Hepatocyte (in vitro differentiated cells): ENCODE results near the gene CDC42EP1. TPM values are rescaled to one million over a fixed set of nuclear protein-coding genes. Genes with fewer than 3 reads are reported as not detected.

Experiments
- DNase-seq: peaks from one replicate; pipeline ENCODE4 v3.0.0-alpha.2; 2016; ENCODE audit warnings: low spot score
- H2AFZ ChIP-seq: fragments of 200-600 bp; sonication (generic); 2 replicates; pipeline ENCODE4 v1.6.0; 2016; ENCODE audit warnings: antibody characterized with exemption, mild to moderate bottlenecking
- H3K27ac ChIP-seq: fragments of 200-600 bp; sonication (generic); 2 replicates; pipeline ENCODE4 v1.5.1; 2016; ENCODE audit warnings: mild to moderate bottlenecking
- H3K27me3 ChIP-seq: fragments of 200-600 bp; sonication (generic); 2 replicates; pipeline ENCODE4 v1.6.1; 2016
- H3K36me3 ChIP-seq: fragments of 200-600 bp; sonication (generic); replicated peaks from 2 replicates; pipeline ENCODE4 v1.5.1; 2016; ENCODE audit warnings: low read depth; ENCODE audit not compliant: insufficient read depth
- H3K4me1 ChIP-seq: fragments of 200-600 bp; sonication (generic); 2 replicates; pipeline ENCODE4 v1.5.1; 2016; ENCODE audit warnings: mild to moderate bottlenecking, moderate library complexity; ENCODE audit not compliant: insufficient read depth
- H3K4me2 ChIP-seq: fragments of 200-600 bp; sonication (generic); 2 replicates; pipeline ENCODE4 v1.6.0; 2016
- H3K4me3 ChIP-seq: fragments of 200-600 bp; sonication (generic); 2 replicates; pipeline ENCODE4 v1.5.1; 2016; ENCODE audit warnings: mild to moderate bottlenecking
- H3K79me2 ChIP-seq: fragments of 200-600 bp; sonication (generic); 2 replicates; pipeline ENCODE4 v1.6.0; 2017; ENCODE audit warnings: mild to moderate bottlenecking
- H3K9me2 ChIP-seq: fragments of 200-600 bp; sonication (generic); replicated peaks from 2 replicates; pipeline ENCODE4 v1.6.0; 2017; ENCODE audit warnings: mild to moderate bottlenecking; ENCODE audit not compliant: insufficient read depth
- H3K9me3 ChIP-seq: fragments of 200-600 bp; sonication (generic); 2 replicates; pipeline ENCODE4 v1.5.1; 2016; ENCODE audit warnings: low read depth, mild to moderate bottlenecking
- H4K20me1 ChIP-seq: fragments of 200-600 bp; sonication (generic); 2 replicates; pipeline ENCODE4 v1.6.0; 2016; ENCODE audit warnings: mild to moderate bottlenecking; ENCODE audit not compliant: insufficient read depth, poor library complexity, severe bottlenecking
- CTCF ChIP-seq: fragments of 200-600 bp; sonication (generic); IDR thresholded peaks from 2 replicates; pipeline ENCODE4 v1.5.1; 2016; ENCODE audit warnings: antibody characterized with exemption, mild to moderate bottlenecking; ENCODE audit not compliant: poor library complexity
- EZH2 ChIP-seq: fragments of 200-600 bp; sonication (generic); IDR thresholded peaks from 2 replicates; pipeline ENCODE4 v1.6.1; 2016; ENCODE audit warnings: antibody characterized with exemption, mild to moderate bottlenecking, borderline replicate concordance
- EZH2phosphoT487 ChIP-seq: fragments of 200-600 bp; sonication (generic); IDR thresholded peaks from one replicate; pipeline ENCODE4 v1.6.1; 2018; ENCODE audit warnings: antibody characterized with exemption, mild to moderate bottlenecking, low read depth, moderate library complexity; ENCODE audit not compliant: unreplicated experiment, severe bottlenecking
- WGBS: methylation state at CpG from one replicate; pipeline ENCODE4 v1.1.6; 2016; ENCODE audit warnings: low lambda C conversion rate; ENCODE audit errors: missing lambda C conversion rate; 5-methylcytosine and 5-hydroxymethylcytosine counted together
- polyA plus RNA-seq: library from polyadenylated mRNA; unstranded; fragments of >200 nt; fragmentation: Nextera tagmentation; extraction: Ambion mirVana; gene quantifications from 2 replicates; pipeline ENCODE4 v1.2.1, GENCODE V29; 2016
- total RNA-seq: library from RNA; depleted of rRNA; stranded (reverse); fragments of >200 nt; gene quantifications from 2 replicates; pipeline ENCODE4 v1.2.3, GENCODE V29; 2014

The CDC42EP1 gene
- total and polyA plus RNA-seq, 2 experiments from 2014 or later = 34.6 to 149 TPM

- TF ChIP-seq EZH2 = no peak
- TF ChIP-seq CTCF = no peak
- no peak for TF ChIP-seq EZH2phosphoT487
- no peaks in the 10 kb centered on the region for H3K9me2 ChIP-seq
- H3K4me1 ChIP-seq = no peaks in the 10 kb centered on the region
- no peaks in the 10 kb centered on the region for H3K79me2 ChIP-seq
- H3K4me3 ChIP-seq = no peak overlapping the region
- 57% methylated on average over 12 of the region's 12 CpGs for WGBS
- no peaks in the 10 kb centered on the region for H3K36me3 ChIP-seq
- H2AFZ ChIP-seq = no peak overlapping the region
- no peak overlapping the region for H3K27ac ChIP-seq
- no peaks in the 10 kb centered on the region for H3K27me3 ChIP-seq
- no peaks in the 10 kb centered on the region for H3K9me3 ChIP-seq
- H4K20me1 ChIP-seq = no peaks in the 10 kb centered on the region
- H3K4me2 ChIP-seq = peak overlapping the region; percentile 54
- no peak for DNase-seq
Measured at GRCh38 chr22:37591823-37592404, 31.6 kb downstream of the CDC42EP1 start.

- no peaks in the 10 kb centered on the region for H3K27me3 ChIP-seq
- WGBS = 80% methylated on average over 5 of the region's 5 CpGs
- H3K4me3 ChIP-seq = no peak overlapping the region
- H3K4me2 ChIP-seq = no peak overlapping the region
- H3K36me3 ChIP-seq = no peaks in the 10 kb centered on the region
- no peak overlapping the region for H3K27ac ChIP-seq
- TF ChIP-seq EZH2 (no peak), EZH2phosphoT487 (no peak), CTCF (no peak)
- H3K9me2 ChIP-seq = no peaks in the 10 kb centered on the region
- DNase-seq = no peak
- no peaks in the 10 kb centered on the region for H3K79me2 ChIP-seq
- H3K9me3 ChIP-seq = no peaks in the 10 kb centered on the region
- no peak overlapping the region for H2AFZ ChIP-seq
- no peaks in the 10 kb centered on the region for H3K4me1 ChIP-seq
- no peaks in the 10 kb centered on the region for H4K20me1 ChIP-seq
Measured at GRCh38 chr22:37594237-37594636, 34.0 kb downstream of the CDC42EP1 start.

GRCh38 chr22:37599153-37599552 lies 38.9 kb downstream of the CDC42EP1 start:
- no peak overlapping the region for H3K4me3 ChIP-seq
- no peaks in the 10 kb centered on the region for H3K9me2 ChIP-seq
- DNase-seq = no peak
- H4K20me1 ChIP-seq = no peaks in the 10 kb centered on the region
- no peaks in the 10 kb centered on the region for H3K27me3 ChIP-seq
- H3K4me2 ChIP-seq = no peak overlapping the region
- no peak for TF ChIP-seq EZH2phosphoT487
- TF ChIP-seq EZH2 = no peak
- TF ChIP-seq CTCF = no peak
- H3K27ac ChIP-seq = no peak overlapping the region
- no peaks in the 10 kb centered on the region for H3K79me2 ChIP-seq
- 85% methylated on average over 4 of the region's 4 CpGs for WGBS
- H3K4me1 ChIP-seq = no peaks in the 10 kb centered on the region
- no peaks in the 10 kb centered on the region for H3K9me3 ChIP-seq
- H2AFZ ChIP-seq = no peak overlapping the region
- no peaks in the 10 kb centered on the region for H3K36me3 ChIP-seq
